ENCODE measurements around the gene SLC6A19. TPM values are rescaled to one million over a fixed set of nuclear protein-coding genes. Genes with fewer than 3 reads are reported as not detected.
A peak's percentile ranks its signal among the peaks of the same experiment; 100 is the strongest.

The SLC6A19 gene
- total and polyA plus RNA-seq, 2 donors (not counting 1 experiment from before 2014, with no cell fraction given): not detected

GRCh38 chr5:1152771-1153282 is 48.6 kb upstream of the SLC6A19 start:
- Histone ChIP-seq H3K27ac (ENCODE audit: low read length in 2 of 2) (peak overlapping the region; percentile 68 to 71), H2AFZ (ENCODE audit: insufficient read depth, low read depth, low read length, poor library complexity, severe bottlenecking) (no peak overlapping the region), H3K79me2 (ENCODE audit: control insufficient read depth, insufficient read depth, low read length) (no peaks in the 10 kb centered on the region), H3K4me1 (ENCODE audit: control insufficient read depth in 2 of 2, insufficient read depth in 2 of 2, low read length in 2 of 2) (peaks cover 48 to 53% of the 10 kb centered on the region in 2 donors), H3K36me3 (replicated peaks in 1 of 2; ENCODE audit: control extremely low read depth in 1 of 2, control insufficient read depth in 1 of 2, extremely low read depth in 1 of 2, insufficient read depth in 2 of 2, low read length in 1 of 2) (no peaks in the 10 kb centered on the region), H3K4me3 (ENCODE audit: control extremely low read depth in 1 of 5, extremely low read depth in 1 of 5, insufficient read depth in 1 of 5, low read depth in 2 of 5, low read length in 4 of 5) (peak overlapping the region in 2 of 5 experiments; percentile 1 to 42), H3K4me2 (replicated peaks; ENCODE audit: low read depth, low read length, poor library complexity, severe bottlenecking) (peak overlapping the region; percentile 81), H3K27me3 (replicated peaks in 1 of 4; ENCODE audit: control extremely low read depth in 1 of 4, control insufficient read depth in 3 of 4, insufficient read depth in 4 of 4, low read length in 3 of 4) (peaks cover 0 to 33% (median 10%) of the 10 kb centered on the region in 4 experiments), H4K20me1 (ENCODE audit: control insufficient read depth, insufficient read depth, low read length, poor library complexity, severe bottlenecking) (no peaks in the 10 kb centered on the region), H3K9me3 (ENCODE audit: control extremely low read depth in 1 of 3, control insufficient read depth in 2 of 3, insufficient read depth in 1 of 3, low read length in 2 of 3) (peaks cover 0 to 21% (median 0%) of the 10 kb centered on the region in 3 donors), H3K9ac (ENCODE audit: low read length) (peak overlapping the region; percentile 28)
- H3K9me3 Mint-ChIP-seq (ENCODE audit: insufficient read depth): peaks cover 3% of the 10 kb centered on the region
- ChIA-PET CTCF (interaction anchor here (0.7 to 7.0 kb wide), 4 partner anchors 9 to 16 kb away, joined by 3 to 48 read pairs (median 6); no protein-coding TSS in a partner anchor), POLR2A (interaction anchor here (0.5 to 1.4 kb wide), 2 partner anchors 12 to 266 kb away, joined by 3 to 5 read pairs; no protein-coding TSS in a partner anchor)
- H3K27me3 Mint-ChIP-seq: peaks cover 23% of the 10 kb centered on the region
- peaks cover 47% of the 10 kb centered on the region for H3K4me1 Mint-ChIP-seq
- no peak for ATAC-seq (ENCODE audit: low read depth)
- H3K4me3 Mint-ChIP-seq: peak overlapping the region; percentile 77
- intact Hi-C loops (cut with micrococcal nuclease): loop anchor here (2.0 kb wide), 1 partner anchor 18 kb away; no protein-coding TSS in a partner anchor
- 91% methylated on average over 8 of the region's 15 CpGs for WGBS (ENCODE audit: insufficient coverage)
- no peak for DNase-seq
- TF ChIP-seq EZH2 (IDR thresholded peaks at IDR 0.05; ENCODE audit: borderline replicate concordance, insufficient read depth, low read depth, low read length, poor library complexity, severe bottlenecking): no peak
- TF ChIP-seq, protein P1, sequence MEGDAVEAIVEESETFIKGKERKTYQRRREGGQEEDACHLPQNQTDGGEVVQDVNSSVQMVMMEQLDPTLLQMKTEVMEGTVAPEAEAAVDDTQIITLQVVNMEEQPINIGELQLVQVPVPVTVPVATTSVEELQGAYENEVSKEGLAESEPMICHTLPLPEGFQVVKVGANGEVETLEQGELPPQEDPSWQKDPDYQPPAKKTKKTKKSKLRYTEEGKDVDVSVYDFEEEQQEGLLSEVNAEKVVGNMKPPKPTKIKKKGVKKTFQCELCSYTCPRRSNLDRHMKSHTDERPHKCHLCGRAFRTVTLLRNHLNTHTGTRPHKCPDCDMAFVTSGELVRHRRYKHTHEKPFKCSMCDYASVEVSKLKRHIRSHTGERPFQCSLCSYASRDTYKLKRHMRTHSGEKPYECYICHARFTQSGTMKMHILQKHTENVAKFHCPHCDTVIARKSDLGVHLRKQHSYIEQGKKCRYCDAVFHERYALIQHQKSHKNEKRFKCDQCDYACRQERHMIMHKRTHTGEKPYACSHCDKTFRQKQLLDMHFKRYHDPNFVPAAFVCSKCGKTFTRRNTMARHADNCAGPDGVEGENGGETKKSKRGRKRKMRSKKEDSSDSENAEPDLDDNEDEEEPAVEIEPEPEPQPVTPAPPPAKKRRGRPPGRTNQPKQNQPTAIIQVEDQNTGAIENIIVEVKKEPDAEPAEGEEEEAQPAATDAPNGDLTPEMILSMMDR (IDR thresholded peaks at IDR 0.05): no peak
- peak overlapping the region; percentile 89 for H3K27ac Mint-ChIP-seq

GRCh38 chr5:1153428-1153827 is 48.0 kb upstream of the SLC6A19 start:
- peaks cover 3% of the 10 kb centered on the region for H3K9me3 Mint-ChIP-seq (ENCODE audit: insufficient read depth)
- POLR2A ChIA-PET: interaction anchor here (0.5 kb wide), 1 partner anchor 265 kb away, joined by 3 read pairs; no protein-coding TSS in a partner anchor
- ATAC-seq (ENCODE audit: low read depth) (peak; percentile 32), DNase-seq (peak; percentile 55)
- Histone ChIP-seq H3K27ac (ENCODE audit: low read length in 2 of 2) (peak overlapping the region; percentile 68 to 71), H3K4me3 (ENCODE audit: control extremely low read depth in 1 of 5, extremely low read depth in 1 of 5, insufficient read depth in 1 of 5, low read depth in 2 of 5, low read length in 4 of 5) (peak overlapping the region in 2 of 5 experiments; percentile 1 to 35), H2AFZ (ENCODE audit: insufficient read depth, low read depth, low read length, poor library complexity, severe bottlenecking) (peak overlapping the region; percentile 50), H4K20me1 (ENCODE audit: control insufficient read depth, insufficient read depth, low read length, poor library complexity, severe bottlenecking) (no peaks in the 10 kb centered on the region), H3K4me2 (replicated peaks; ENCODE audit: low read depth, low read length, poor library complexity, severe bottlenecking) (peak overlapping the region; percentile 81), H3K9ac (ENCODE audit: low read length) (peak overlapping the region; percentile 28), H3K79me2 (ENCODE audit: control insufficient read depth, insufficient read depth, low read length) (no peaks in the 10 kb centered on the region), H3K27me3 (replicated peaks in 1 of 4; ENCODE audit: control extremely low read depth in 1 of 4, control insufficient read depth in 3 of 4, insufficient read depth in 4 of 4, low read length in 3 of 4) (peaks cover 0 to 33% (median 10%) of the 10 kb centered on the region in 4 experiments), H3K9me3 (ENCODE audit: control extremely low read depth in 1 of 3, control insufficient read depth in 2 of 3, insufficient read depth in 1 of 3, low read length in 2 of 3) (peaks cover 0 to 21% (median 0%) of the 10 kb centered on the region in 3 donors), H3K4me1 (ENCODE audit: control insufficient read depth in 2 of 2, insufficient read depth in 2 of 2, low read length in 2 of 2) (peaks cover 48 to 53% of the 10 kb centered on the region in 2 donors), H3K36me3 (replicated peaks in 1 of 2; ENCODE audit: control extremely low read depth in 1 of 2, control insufficient read depth in 1 of 2, extremely low read depth in 1 of 2, insufficient read depth in 2 of 2, low read length in 1 of 2) (no peaks in the 10 kb centered on the region)
- TF ChIP-seq EZH2 (IDR thresholded peaks at IDR 0.05; ENCODE audit: borderline replicate concordance, insufficient read depth, low read depth, low read length, poor library complexity, severe bottlenecking): no peak
- peak overlapping the region; percentile 54 for H3K27ac Mint-ChIP-seq
- intact Hi-C loops (cut with micrococcal nuclease): loop anchor here (2.0 kb wide), 1 partner anchor 19 kb away; no protein-coding TSS in a partner anchor
- CTCF ChIA-PET: interaction anchor here (0.7 to 7.0 kb wide), 4 partner anchors 9 to 16 kb away, joined by 3 to 48 read pairs (median 6); no protein-coding TSS in a partner anchor
- WGBS (ENCODE audit: insufficient coverage): 53% methylated on average over 12 of the region's 12 CpGs
- peaks cover 47% of the 10 kb centered on the region for H3K4me1 Mint-ChIP-seq
- H3K4me3 Mint-ChIP-seq: peak overlapping the region; percentile 77
- H3K27me3 Mint-ChIP-seq: peaks cover 24% of the 10 kb centered on the region

Measured in B cell (primary cell).